ENCODE measurements around the gene KCNAB3. TPM values are rescaled to one million over a fixed set of nuclear protein-coding genes. Genes with fewer than 3 reads are reported as not detected.

KCNAB3 gene
- total RNA-seq, 1 donor from 2014 or later, result 2.7 TPM

DNA sequence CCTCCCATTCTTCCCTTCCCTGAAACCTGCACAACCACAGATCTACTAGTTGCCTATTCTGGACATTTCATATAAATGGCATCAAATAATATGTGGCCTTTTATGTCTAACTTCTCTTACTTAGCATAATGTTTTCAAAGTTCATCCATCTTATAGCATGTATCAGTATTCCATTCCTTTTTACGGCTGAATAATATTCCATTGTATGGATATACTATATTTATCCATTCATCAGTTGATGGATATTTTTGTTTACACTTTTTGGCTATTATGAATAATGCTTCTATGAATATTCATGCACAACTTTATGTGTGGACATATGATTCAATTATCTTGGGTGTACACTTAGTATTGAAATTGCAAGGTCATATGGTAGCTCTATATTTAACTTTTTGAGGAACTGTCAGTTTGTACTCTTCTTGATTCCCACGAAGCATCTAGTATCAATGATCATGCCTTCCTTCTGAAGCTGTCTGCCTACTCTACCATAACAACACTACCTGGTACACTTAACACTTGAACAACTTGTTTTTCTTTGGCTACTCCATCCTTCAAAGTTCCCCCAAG, 53.8 kb downstream of the KCNAB3 start:
- DNase-seq, result no peak

DNA sequence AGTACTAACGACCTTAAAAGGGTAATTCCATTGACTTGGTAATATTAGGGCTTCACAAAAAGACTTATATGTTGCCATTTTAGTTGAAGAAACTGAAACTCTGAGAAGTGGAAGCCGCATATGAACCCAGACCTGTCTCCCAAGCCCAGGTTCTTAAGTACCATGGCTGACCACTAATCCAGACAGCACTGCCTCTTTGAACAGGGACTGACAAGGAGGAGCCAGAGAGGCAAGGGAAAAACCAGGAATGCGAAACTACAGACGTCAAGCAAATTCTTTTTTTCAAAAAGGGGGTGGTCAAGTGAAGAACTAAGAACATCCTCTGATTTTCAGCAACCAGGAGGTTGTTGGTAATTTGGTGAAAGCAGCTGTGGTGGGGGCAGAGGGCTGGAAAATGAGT, 56.6 kb downstream of the KCNAB3 start:
- no peak for DNase-seq

Small RNAs within 50 kb of the gene (small RNA-seq; reads per million reads assigned to genes)
- 354 reads per million, percentile 97 among the genes with 10 or more reads in this experiment for gene SCARNA21

Other genes with a start within 250 kb of the KCNAB3 start
- 9.4 TPM for gene TP53, start 242.4 kb downstream of the KCNAB3 start, total RNA-seq
- gene WRAP53, start 241.4 kb downstream of the KCNAB3 start, total RNA-seq, result 9.5 TPM
- gene EFNB3, start 224.7 kb downstream of the KCNAB3 start, total RNA-seq, result 13.7 TPM
- gene DNAH2, start 212.1 kb downstream of the KCNAB3 start, total RNA-seq, result 0.62 TPM
- 16.4 TPM for gene KDM6B, start 95.6 kb downstream of the KCNAB3 start, total RNA-seq
- gene TMEM88, start 74.8 kb downstream of the KCNAB3 start, total RNA-seq, result 1.2 TPM
- 20.1 TPM for gene NAA38, start 72.3 kb downstream of the KCNAB3 start, total RNA-seq
- gene CYB5D1, start 71.9 kb downstream of the KCNAB3 start, total RNA-seq, result 14.2 TPM
- 337 TPM for gene CHD3, start 41.1 kb downstream of the KCNAB3 start, total RNA-seq
- gene RNF227, start 13.6 kb downstream of the KCNAB3 start, total RNA-seq, result 7.3 TPM
- 22.3 TPM for gene TRAPPC1, start 2.1 kb upstream of the KCNAB3 start, total RNA-seq
- 23.4 TPM for gene CNTROB, start 2.4 kb upstream of the KCNAB3 start, total RNA-seq
- gene GUCY2D, start 72.8 kb upstream of the KCNAB3 start, total RNA-seq, result 0.16 TPM
- gene ALOX15B, start 109.2 kb upstream of the KCNAB3 start, total RNA-seq, result 0.16 TPM
- 1.4 TPM for gene ALOX12B, start 157.9 kb upstream of the KCNAB3 start, total RNA-seq
- gene ALOXE3, start 188.7 kb upstream of the KCNAB3 start, total RNA-seq, result 0.47 TPM
- 0.31 TPM for gene HES7, start 194.2 kb upstream of the KCNAB3 start, total RNA-seq
- gene PER1, start 222.5 kb upstream of the KCNAB3 start, total RNA-seq, result 7.8 TPM
- gene VAMP2, start 233.1 kb upstream of the KCNAB3 start, total RNA-seq, result 27.9 TPM
- gene TMEM107, start 246.5 kb upstream of the KCNAB3 start, total RNA-seq, result 35.9 TPM

Measured in occipital lobe (tissue), 3 donors.